Activated B cell treated with CpG ODN at 0.5 μM for 24 hours (primary cell): ENCODE measurements around the gene SCFD2. TPM values are rescaled to one million over a fixed set of nuclear protein-coding genes. Genes with fewer than 3 reads are reported as not detected.
A peak's percentile ranks its signal among the peaks of the same experiment; 100 is the strongest.
"Not testable (repeated sequence)": the region's sequence is repeated elsewhere in the genome, so short reads cannot be mapped to it uniquely, and the experiment has no call there.

Experiments
- ATAC-seq: fragments of 200-7000 bp; cut with Tn5 transposase; one replicate; pipeline ENCODE4 v1.10.0; 2021; ENCODE audit warnings: low read depth, mild to moderate bottlenecking, moderate library complexity
- CTCF ChIA-PET: fragments of 350-600 bp; sonication (Branson Sonifier 250); formaldehyde crosslinking; loops from one replicate; lab custom pipeline; 2021; ENCODE audit warnings: antibody characterized with exemption; lab: Charles Lee
- POLR2A ChIA-PET: fragments of 350-600 bp; sonication (Branson Sonifier 250); formaldehyde crosslinking; loops from one replicate; lab custom pipeline; 2021; ENCODE audit warnings: antibody characterized with exemption; lab: Charles Lee
- DNase-seq: peaks from one replicate; pipeline ENCODE4 v3.0.0; 2022
- H3K27ac Mint-ChIP-seq: one replicate; pipeline ENCODE4 v1.8.0; 2020; ENCODE audit warnings: mixed read lengths
- H3K27me3 Mint-ChIP-seq: one replicate; pipeline ENCODE4 v1.8.0; 2021; ENCODE audit warnings: mixed read lengths
- H3K36me3 Mint-ChIP-seq: one replicate; pipeline ENCODE4 v1.8.0; 2021; ENCODE audit warnings: low read depth, mixed read lengths
- H3K4me1 Mint-ChIP-seq: one replicate; pipeline ENCODE4 v1.8.0; 2021; ENCODE audit warnings: mixed read lengths
- H3K4me3 Mint-ChIP-seq: one replicate; pipeline ENCODE4 v1.8.0; 2020; ENCODE audit warnings: mild to moderate bottlenecking, mixed read lengths
- H3K9me3 Mint-ChIP-seq: one replicate; pipeline ENCODE4 v1.8.0; 2020; ENCODE audit warnings: mixed read lengths
- intact Hi-C: fragments of 100-400 bp; cut with micrococcal nuclease; formaldehyde crosslinking; loops from one replicate; pipeline ENCODE4 v1.15.1; 2024
- total RNA-seq: library from RNA; stranded (reverse); gene quantifications from 2 replicates; pipeline ENCODE4 v1.2.3, GENCODE V29; 2022
- TF ChIP-seq, protein P1 (sequence below): fragments of 200-600 bp; IDR thresholded peaks from one replicate; pipeline ENCODE4 v1.8.0; 2022; ENCODE audit warnings: antibody characterized with exemption, mild to moderate bottlenecking

SCFD2 gene
- total RNA-seq, 1 donor from 2014 or later: 46.6 TPM

DNA sequence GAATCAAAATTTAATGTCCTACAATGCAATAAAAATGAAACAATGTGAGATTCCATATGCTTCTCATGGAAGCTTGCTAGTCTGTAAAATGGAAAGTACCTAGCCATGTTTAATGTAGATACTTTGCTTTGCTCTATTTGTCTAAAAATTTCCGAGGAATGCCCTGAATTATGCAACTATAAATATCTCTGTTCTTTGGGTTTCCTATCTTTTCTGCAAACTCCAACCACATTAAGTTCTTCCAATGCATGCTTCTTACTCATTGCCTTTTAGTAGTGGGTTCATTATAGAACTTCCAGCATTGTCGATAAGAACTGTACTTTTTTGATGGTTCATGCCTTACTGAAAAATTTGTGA lies 325.4 kb downstream of the SCFD2 start:
- intact Hi-C loops: no loop called here
- no peaks in the 10 kb centered on the region for H3K27me3 Mint-ChIP-seq
- H3K4me3 Mint-ChIP-seq: no peak overlapping the region
- no peak overlapping the region for H3K27ac Mint-ChIP-seq
- no peaks in the 10 kb centered on the region for H3K4me1 Mint-ChIP-seq
- DNase-seq (no peak), ATAC-seq (no peak)
- ChIA-PET POLR2A (no interaction called here), CTCF (no interaction called here)
- TF ChIP-seq, protein P1, sequence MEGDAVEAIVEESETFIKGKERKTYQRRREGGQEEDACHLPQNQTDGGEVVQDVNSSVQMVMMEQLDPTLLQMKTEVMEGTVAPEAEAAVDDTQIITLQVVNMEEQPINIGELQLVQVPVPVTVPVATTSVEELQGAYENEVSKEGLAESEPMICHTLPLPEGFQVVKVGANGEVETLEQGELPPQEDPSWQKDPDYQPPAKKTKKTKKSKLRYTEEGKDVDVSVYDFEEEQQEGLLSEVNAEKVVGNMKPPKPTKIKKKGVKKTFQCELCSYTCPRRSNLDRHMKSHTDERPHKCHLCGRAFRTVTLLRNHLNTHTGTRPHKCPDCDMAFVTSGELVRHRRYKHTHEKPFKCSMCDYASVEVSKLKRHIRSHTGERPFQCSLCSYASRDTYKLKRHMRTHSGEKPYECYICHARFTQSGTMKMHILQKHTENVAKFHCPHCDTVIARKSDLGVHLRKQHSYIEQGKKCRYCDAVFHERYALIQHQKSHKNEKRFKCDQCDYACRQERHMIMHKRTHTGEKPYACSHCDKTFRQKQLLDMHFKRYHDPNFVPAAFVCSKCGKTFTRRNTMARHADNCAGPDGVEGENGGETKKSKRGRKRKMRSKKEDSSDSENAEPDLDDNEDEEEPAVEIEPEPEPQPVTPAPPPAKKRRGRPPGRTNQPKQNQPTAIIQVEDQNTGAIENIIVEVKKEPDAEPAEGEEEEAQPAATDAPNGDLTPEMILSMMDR: no peak
- peaks cover 7% of the 10 kb centered on the region for H3K36me3 Mint-ChIP-seq
- H3K9me3 Mint-ChIP-seq: peaks cover 5% of the 10 kb centered on the region

- ChIA-PET CTCF (no interaction called here), POLR2A (no interaction called here)
- Mint-ChIP-seq H3K9me3 (peaks cover 6% of the 10 kb centered on the region), H3K27me3 (no peaks in the 10 kb centered on the region), H3K4me1 (no peaks in the 10 kb centered on the region), H3K27ac (no peak overlapping the region), H3K36me3 (peaks cover 13% of the 10 kb centered on the region), H3K4me3 (no peak overlapping the region)
- DNase-seq (no peak), ATAC-seq (no peak)
- intact Hi-C loops: no loop called here
- TF ChIP-seq, protein P1: no peak
These were observed 326.0 kb downstream of the SCFD2 start for GRCh38 chr4:53039741-53040458.

- H3K27me3 Mint-ChIP-seq: no peaks in the 10 kb centered on the region
- CTCF ChIA-PET: no interaction called here
- H3K27ac Mint-ChIP-seq: no peak overlapping the region
- DNase-seq: no peak
- H3K4me3 Mint-ChIP-seq: no peak overlapping the region
- peaks cover 30% of the 10 kb centered on the region for H3K36me3 Mint-ChIP-seq
- POLR2A ChIA-PET: no interaction called here
- peaks cover 14% of the 10 kb centered on the region for H3K4me1 Mint-ChIP-seq
- H3K9me3 Mint-ChIP-seq: peaks cover 15% of the 10 kb centered on the region
- TF ChIP-seq, protein P1: no peak
- ATAC-seq: no peak
- intact Hi-C loops: no loop called here
These were observed 328.0 kb downstream of the SCFD2 start for GRCh38 chr4:53037892-53038291.

DNA sequence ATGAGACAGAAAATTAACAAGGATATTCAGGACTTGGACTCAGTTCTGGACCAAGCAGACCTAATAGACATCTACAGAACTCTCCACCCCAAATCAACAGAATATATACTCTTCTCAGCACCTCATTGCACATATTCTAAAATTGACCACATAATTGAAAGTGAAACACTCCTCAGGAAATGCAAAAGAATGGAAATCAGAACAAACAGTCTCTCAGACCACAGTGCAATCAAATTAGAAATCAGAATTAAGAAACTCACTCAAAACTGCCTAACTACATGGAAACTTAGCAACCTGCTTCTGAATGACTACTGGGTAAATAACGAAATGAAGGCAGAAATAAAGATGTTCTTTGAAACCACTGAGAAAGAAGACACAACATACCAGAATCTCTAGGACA lies 333.0 kb downstream of the SCFD2 start:
- Mint-ChIP-seq H3K36me3 (peaks cover 37% of the 10 kb centered on the region), H3K4me3 (peak overlapping the region; percentile 3), H3K4me1 (peaks cover 22% of the 10 kb centered on the region), H3K9me3 (peaks cover 22% of the 10 kb centered on the region)
- H3K27ac Mint-ChIP-seq, ATAC-seq, intact Hi-C loops, CTCF ChIA-PET, DNase-seq, H3K27me3 Mint-ChIP-seq, POLR2A ChIA-PET: not testable (repeated sequence)

GRCh38 chr4:53026233-53026632 lies 339.6 kb downstream of the SCFD2 start:
- Mint-ChIP-seq H3K9me3 (peaks cover 3% of the 10 kb centered on the region), H3K4me1 (no peaks in the 10 kb centered on the region), H3K27me3 (no peaks in the 10 kb centered on the region), H3K36me3 (peaks cover 10% of the 10 kb centered on the region), H3K4me3 (no peak overlapping the region), H3K27ac (no peak overlapping the region)
- intact Hi-C loops: no loop called here
- ATAC-seq (no peak), DNase-seq (no peak)
- CTCF ChIA-PET: no interaction called here
- POLR2A ChIA-PET: no interaction called here
- TF ChIP-seq, protein P1: no peak
